Mesodermal cell (in vitro differentiated cells): ENCODE measurements around the gene GPR18.

Experiments used
- H3K27ac ChIP-seq: 2 replicates; pipeline ENCODE4 v1.7.0; 2013; ENCODE audit warnings: mild to moderate bottlenecking, low read depth, low read length, moderate library complexity; ENCODE audit not compliant: severe bottlenecking
- H3K36me3 ChIP-seq: 2 replicates; pipeline ENCODE4 v1.7.1; 2013; ENCODE audit warnings: mild to moderate bottlenecking, low read length, moderate library complexity; ENCODE audit not compliant: control insufficient read depth, insufficient read depth
- H3K4me1 ChIP-seq: one replicate; pipeline ENCODE4 v1.7.1; 2013; ENCODE audit warnings: mild to moderate bottlenecking, low read length; ENCODE audit not compliant: insufficient read depth, control insufficient read depth, poor library complexity, severe bottlenecking
- H3K4me3 ChIP-seq: 2 replicates; pipeline ENCODE4 v1.7.0; 2013; ENCODE audit warnings: low read length, control low read depth, mild to moderate bottlenecking; ENCODE audit not compliant: insufficient read depth, poor library complexity, severe bottlenecking; ENCODE audit errors: extremely low read depth
- H3K9me3 ChIP-seq: 2 replicates; pipeline ENCODE4 v1.7.1; 2013; ENCODE audit warnings: mild to moderate bottlenecking, low read length, moderate library complexity; ENCODE audit not compliant: control insufficient read depth
- WGBS, 2 experiments: methylation state at CpG; one replicate each; pipeline ENCODE4 v1.1.5; 2013; ENCODE audit warnings: missing lambda C conversion rate in 2 of 2; ENCODE audit not compliant: insufficient coverage in 2 of 2; 5-methylcytosine and 5-hydroxymethylcytosine counted together

The GPR18 gene

GRCh38 chr13:99208845-99209527, 49.2 kb downstream of the GPR18 start:
- Histone ChIP-seq H3K27ac (no peak overlapping the region), H3K4me1 (no peaks in the 10 kb centered on the region), H3K36me3 (peaks cover 30% of the 10 kb centered on the region), H3K9me3 (no peaks in the 10 kb centered on the region), H3K4me3 (no peak overlapping the region)
- WGBS, 2 experiments = 90 to 94% methylated on average over 4 to 8 of the region's 8 CpGs

DNA sequence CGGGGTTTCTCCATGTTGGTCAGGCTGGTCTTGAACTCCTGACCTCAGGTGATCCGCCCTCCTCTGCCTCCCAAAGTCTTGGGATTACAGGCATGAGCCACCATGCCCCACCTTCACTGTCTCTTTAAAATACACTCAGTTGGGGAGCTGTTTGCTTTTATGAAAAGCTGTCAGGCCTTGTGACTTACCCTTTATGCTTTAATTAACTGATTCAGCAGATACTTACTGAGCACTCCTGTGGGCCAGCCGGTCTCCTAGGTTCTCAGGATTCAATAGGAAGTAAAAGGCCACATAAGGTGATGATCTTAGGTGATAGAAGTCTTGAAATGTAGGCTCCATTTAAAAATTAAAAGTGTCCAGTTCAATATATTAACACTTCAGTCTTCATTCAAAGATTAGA, 50.0 kb downstream of the GPR18 start:
- H3K36me3 ChIP-seq = peaks cover 31% of the 10 kb centered on the region

GRCh38 chr13:99207511-99207910, 50.7 kb downstream of the GPR18 start:
- 95 to 100% methylated on average over 5 to 6 of the region's 7 CpGs for WGBS, 2 experiments
- Histone ChIP-seq H3K4me1 (peaks cover 2% of the 10 kb centered on the region), H3K27ac (no peak overlapping the region), H3K36me3 (peaks cover 32% of the 10 kb centered on the region), H3K9me3 (no peaks in the 10 kb centered on the region), H3K4me3 (no peak overlapping the region)

More for the DNA sequence above, 50.0 kb downstream of the GPR18 start:
- Histone ChIP-seq H3K4me3 (no peak overlapping the region), H3K27ac (no peak overlapping the region), H3K4me1 (no peaks in the 10 kb centered on the region), H3K9me3 (no peaks in the 10 kb centered on the region)
- WGBS, 2 experiments = 71% methylated on average over 2 of the region's 3 CpGs; no CpG with 5 or more reads in 1 of the 2 experiments

DNA sequence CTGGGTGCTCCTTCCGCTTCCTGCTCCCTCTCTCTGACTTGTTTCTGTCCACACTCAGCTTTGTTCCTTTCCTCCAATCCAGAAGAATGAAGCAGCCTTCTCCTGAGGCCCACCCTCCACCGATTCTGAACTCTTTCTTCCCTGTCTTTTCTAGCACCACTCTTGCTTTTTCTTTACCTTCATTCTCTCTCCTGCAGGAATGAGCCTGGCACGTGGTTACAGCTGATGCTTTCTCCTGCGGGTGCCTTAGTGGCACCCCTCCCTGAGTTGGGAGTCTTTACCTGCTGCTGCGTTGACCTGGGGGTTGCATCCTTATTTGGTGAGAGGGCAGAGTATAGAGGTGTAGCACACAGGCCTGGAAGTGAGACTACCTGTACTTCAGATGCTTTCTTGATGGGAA, 51.3 kb downstream of the GPR18 start:
- no peaks in the 10 kb centered on the region for H3K9me3 ChIP-seq
- no peak overlapping the region for H3K27ac ChIP-seq
- 93 to 100% methylated on average over 3 to 4 of the region's 5 CpGs for WGBS, 2 experiments
- no peak overlapping the region for H3K4me3 ChIP-seq
- H3K4me1 ChIP-seq = peaks cover 6% of the 10 kb centered on the region
- H3K36me3 ChIP-seq = peaks cover 33% of the 10 kb centered on the region

- no peak overlapping the region for H3K4me3 ChIP-seq
- H3K27ac ChIP-seq = no peak overlapping the region
- 92 to 97% methylated on average over 3 to 8 of the region's 8 CpGs for WGBS, 2 experiments
- no peaks in the 10 kb centered on the region for H3K9me3 ChIP-seq
- peaks cover 6% of the 10 kb centered on the region for H3K4me1 ChIP-seq
- peaks cover 31% of the 10 kb centered on the region for H3K36me3 ChIP-seq
Observed at GRCh38 chr13:99206226-99206625, 52.0 kb downstream of the GPR18 start.

DNA sequence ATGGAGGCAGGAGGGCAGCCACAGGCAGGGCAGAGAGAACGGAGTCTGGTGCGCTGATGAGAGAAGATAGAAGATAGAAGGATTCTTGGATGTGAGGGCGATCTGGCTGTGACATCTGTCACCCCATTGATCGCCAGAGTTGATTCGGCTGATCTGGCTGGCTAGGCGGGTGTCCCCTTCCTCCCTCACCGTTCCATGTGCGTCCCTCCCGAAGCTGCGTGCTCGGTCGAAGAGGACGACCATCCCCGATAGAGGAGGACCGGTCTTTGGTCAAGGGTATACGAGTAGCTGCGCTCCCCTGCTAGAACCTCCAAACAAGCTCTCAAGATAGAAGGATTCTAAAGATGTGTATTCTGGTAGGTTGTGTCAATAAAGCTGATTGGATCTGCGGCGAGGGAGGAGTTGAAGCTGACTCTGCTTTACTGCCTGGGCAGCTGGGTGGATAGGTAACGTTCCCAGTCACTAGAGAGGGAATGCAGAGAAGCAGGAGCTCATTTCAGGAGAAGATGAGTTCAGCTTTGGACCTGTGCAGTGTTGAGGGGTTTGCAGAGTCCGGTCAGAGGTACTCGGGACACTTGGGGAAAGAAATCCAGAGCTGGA, 52.5 kb downstream of the GPR18 start:
- Histone ChIP-seq H3K36me3 (peaks cover 29% of the 10 kb centered on the region), H3K27ac (no peak overlapping the region), H3K4me1 (peaks cover 6% of the 10 kb centered on the region), H3K9me3 (no peaks in the 10 kb centered on the region), H3K4me3 (no peak overlapping the region)
- 86 to 91% methylated on average over 8 to 12 of the region's 22 CpGs for WGBS, 2 experiments
